A549 (cell line): ENCODE measurements around the gene CALN1. TPM values are rescaled to one million over a fixed set of nuclear protein-coding genes. Genes with fewer than 3 reads are reported as not detected.

Experiments used
- ATAC-seq, 2 experiments: fragments of 200-7000 bp in 1 of 2; fragments of >200 bp in 1 of 2; cut with Nextera tagmentation in 1 of 2; cut with Tn5 transposase in 1 of 2; 3 replicates each; pipeline versions ENCODE4 v1.8.0 to v1.9.1; 2018 to 2020; ENCODE audit warnings: mild to moderate bottlenecking in 1 of 2, moderate library complexity in 1 of 2
- CTCF ChIA-PET: fragments of 300-600 bp; sonication (Branson Sonifier 250); formaldehyde crosslinking; extraction: SDS; loops from one replicate; lab custom pipeline; 2021; ENCODE audit warnings: antibody characterized with exemption, inconsistent platforms; lab: Yijun Ruan, JAX
- POLR2A ChIA-PET: fragments of 350-600 bp; formaldehyde crosslinking; extraction: SDS; loops from one replicate; lab custom pipeline; 2021; ENCODE audit warnings: antibody characterized with exemption, inconsistent platforms; lab: Yijun Ruan, JAX
- DNase-seq, 2 experiments: peaks; one replicate each; pipeline versions ENCODE4 v3.0.0 to v3.0.0-alpha.2; 2011 to 2016; ENCODE audit warnings: low read depth in 1 of 2, low spot score in 1 of 2
- FAIRE-seq: peaks from 2 replicates; lab custom pipeline; 2011; peaks lifted over from hg19 to GRCh38; lab: Jason Lieb, UNC
- H3K27ac ChIP-seq, 2 experiments: fragments of >200 bp; sonication (Bioruptor Twin); formaldehyde crosslinking; 3 replicates each; pipeline ENCODE4 v1.5.1; 2016 to 2017
- H3K4me1 ChIP-seq: fragments of >200 bp; sonication (Bioruptor Twin); formaldehyde crosslinking; 3 replicates; pipeline ENCODE4 v1.6.1; 2016
- H3K4me2 ChIP-seq: fragments of >200 bp; sonication (Bioruptor Twin); formaldehyde crosslinking; 3 replicates; pipeline ENCODE4 v1.6.1; 2016
- H3K4me3 ChIP-seq: fragments of >200 bp; sonication (Bioruptor Twin); formaldehyde crosslinking; 3 replicates; pipeline ENCODE4 v1.5.1; 2016
- H3K9me3 ChIP-seq: fragments of >200 bp; sonication (Bioruptor Twin); formaldehyde crosslinking; 3 replicates; pipeline ENCODE4 v1.6.1; 2016
- BHLHE40 ChIP-seq: IDR thresholded peaks from 2 replicates; pipeline ENCODE4 v1.6.1; 2012; ENCODE audit warnings: low read depth, low read length, inconsistent platforms
- CBX8 ChIP-seq: fragments of 200-600 bp; sonication (generic); IDR thresholded peaks from 2 replicates; pipeline ENCODE4 v1.6.1; 2016
- CHD2 ChIP-seq: fragments of 150-350 bp; IDR thresholded peaks from 2 replicates; pipeline ENCODE4 v1.6.1; 2014; ENCODE audit warnings: low read length; ENCODE audit not compliant: partially characterized antibody
- EHF ChIP-seq: fragments of 250-450 bp; sonication (Bioruptor Pico); IDR thresholded peaks from 2 replicates; pipeline ENCODE4 v1.5.0; 2020; ENCODE audit warnings: mild to moderate bottlenecking
- EP300 ChIP-seq, 2 experiments: fragments of >200 bp; sonication (Bioruptor Twin); formaldehyde crosslinking; IDR thresholded peaks; 2 replicates in 1 of 2; 3 replicates in 1 of 2; pipeline ENCODE4 v1.6.1; 2016 to 2017
- FOSB ChIP-seq: fragments of 250-450 bp; sonication (Bioruptor Pico); IDR thresholded peaks from 2 replicates; pipeline ENCODE4 v1.5.0; 2020; ENCODE audit warnings: mild to moderate bottlenecking, moderate library complexity
- HEYL ChIP-seq: fragments of 250-450 bp; sonication (Bioruptor Pico); IDR thresholded peaks from 2 replicates; pipeline ENCODE4 v1.8.0; 2021; ENCODE audit warnings: mild to moderate bottlenecking, moderate library complexity
- HOXB5 ChIP-seq: fragments of 250-450 bp; sonication (Bioruptor Pico); IDR thresholded peaks from 2 replicates; pipeline ENCODE4 v1.5.0; 2020; ENCODE audit warnings: mild to moderate bottlenecking, moderate library complexity
- KDM1A ChIP-seq: fragments of 200-600 bp; sonication (generic); IDR thresholded peaks from 2 replicates; pipeline ENCODE4 v1.6.1; 2016; ENCODE audit warnings: low read depth, mild to moderate bottlenecking
- KDM5A ChIP-seq: fragments of 200-600 bp; sonication (generic); IDR thresholded peaks from 2 replicates; pipeline ENCODE4 v1.6.1; 2016; ENCODE audit warnings: antibody characterized with exemption, mild to moderate bottlenecking
- MAFK ChIP-seq: fragments of 450-650 bp; IDR thresholded peaks from 2 replicates; pipeline ENCODE4 v1.6.1; 2014; ENCODE audit not compliant: partially characterized antibody
- NR3C1 ChIP-seq: fragments of >200 bp; sonication (Bioruptor Twin); formaldehyde crosslinking; IDR thresholded peaks from 3 replicates; pipeline ENCODE4 v1.6.1; 2017
- POLR2A ChIP-seq: IDR thresholded peaks from 2 replicates; pipeline ENCODE4 v1.6.1; 2012; ENCODE audit warnings: mild to moderate bottlenecking, low read length
- RARB ChIP-seq: fragments of 250-450 bp; sonication (Bioruptor Pico); IDR thresholded peaks from 2 replicates; pipeline ENCODE4 v1.8.0; 2021; ENCODE audit warnings: mild to moderate bottlenecking, moderate library complexity
- RCOR1 ChIP-seq: fragments of 150-350 bp; IDR thresholded peaks from 2 replicates; pipeline ENCODE4 v1.6.1; 2014; ENCODE audit warnings: antibody characterized with exemption, low read length, low read depth
- RFX5 ChIP-seq: fragments of 450-650 bp; IDR thresholded peaks from 2 replicates; pipeline ENCODE4 v1.7.1; 2014; ENCODE audit warnings: antibody characterized with exemption, mild to moderate bottlenecking, moderate library complexity
- SMC3 ChIP-seq: fragments of >200 bp; sonication (Bioruptor Twin); formaldehyde crosslinking; IDR thresholded peaks from 3 replicates; pipeline ENCODE4 v1.6.1; 2018; ENCODE audit warnings: inconsistent platforms
- SREBF2 ChIP-seq: fragments of 450-650 bp; IDR thresholded peaks from 2 replicates; pipeline ENCODE4 v1.6.1; 2014; ENCODE audit warnings: mild to moderate bottlenecking, moderate library complexity
- TP53 ChIP-seq: fragments of 250-450 bp; sonication (Bioruptor Pico); IDR thresholded peaks from 2 replicates; pipeline ENCODE4 v1.5.0; 2021; ENCODE audit warnings: mild to moderate bottlenecking, moderate library complexity
- ZC3H11A ChIP-seq: fragments of 450-650 bp; IDR thresholded peaks from 2 replicates; pipeline ENCODE4 v1.6.1; 2014; ENCODE audit warnings: antibody characterized with exemption, mild to moderate bottlenecking
- ZFP36 ChIP-seq: fragments of 450-650 bp; IDR thresholded peaks from 2 replicates; pipeline ENCODE4 v1.6.1; 2014; ENCODE audit warnings: borderline replicate concordance; ENCODE audit not compliant: partially characterized antibody
- ZSCAN20 ChIP-seq: fragments of 250-450 bp; sonication (Bioruptor Pico); IDR thresholded peaks from 2 replicates; pipeline ENCODE4 v1.8.0; 2022; ENCODE audit warnings: mild to moderate bottlenecking, moderate library complexity
- WGBS: methylation state at CpG from one replicate; pipeline ENCODE4 v1.1.6; 2017; ENCODE audit errors: missing lambda C conversion rate; 5-methylcytosine and 5-hydroxymethylcytosine counted together
- polyA plus RNA-seq, 4 experiments: library from polyadenylated mRNA; depleted of rRNA in 3 of 4; stranded (reverse); fragments of >200 nt; fragmentation: RNase III in 1 of 4; extraction: RNeasy Plus Mini Kit Qiagen cat#74134 plus additional on column Dnase treatment in 1 of 4; gene quantifications; 2 replicates in 3 of 4; 3 replicates in 1 of 4; pipeline ENCODE4 v1.2.3, GENCODE V29; 2011 to 2017
- TF ChIP-seq, protein P1 (sequence below): IDR thresholded peaks from 2 replicates; pipeline ENCODE4 v1.6.1; 2012
- TF ChIP-seq, protein P2 (sequence below): fragments of 200-600 bp; sonication (generic); IDR thresholded peaks from 2 replicates; pipeline ENCODE4 v1.6.1; 2016; ENCODE audit warnings: antibody characterized with exemption, mild to moderate bottlenecking, moderate library complexity
- TF ChIP-seq, protein P3 (sequence below): fragments of 450-650 bp; IDR thresholded peaks from 2 replicates; pipeline ENCODE4 v1.6.1; 2014; ENCODE audit warnings: antibody characterized with exemption
- TF ChIP-seq, protein P4 (sequence below): IDR thresholded peaks from 2 replicates; pipeline ENCODE4 v1.6.1; 2012; ENCODE audit warnings: low read depth, borderline replicate concordance
- TF ChIP-seq, protein P5 (sequence below): fragments of 150-350 bp; IDR thresholded peaks from 2 replicates; pipeline ENCODE4 v1.6.1; 2014; ENCODE audit warnings: low read depth, mild to moderate bottlenecking, low read length
- TF ChIP-seq, protein P6 (sequence below): IDR thresholded peaks from 2 replicates; pipeline ENCODE4 v1.6.1; 2012
- TF ChIP-seq, protein P7 (sequence below): fragments of >200 bp; sonication (Bioruptor Twin); formaldehyde crosslinking; IDR thresholded peaks from 3 replicates; pipeline ENCODE4 v1.6.1; 2016

The CALN1 gene
- polyA plus RNA-seq, 2 of the 4 experiments (the other 2 are of a cell fraction), result not detected

DNA sequence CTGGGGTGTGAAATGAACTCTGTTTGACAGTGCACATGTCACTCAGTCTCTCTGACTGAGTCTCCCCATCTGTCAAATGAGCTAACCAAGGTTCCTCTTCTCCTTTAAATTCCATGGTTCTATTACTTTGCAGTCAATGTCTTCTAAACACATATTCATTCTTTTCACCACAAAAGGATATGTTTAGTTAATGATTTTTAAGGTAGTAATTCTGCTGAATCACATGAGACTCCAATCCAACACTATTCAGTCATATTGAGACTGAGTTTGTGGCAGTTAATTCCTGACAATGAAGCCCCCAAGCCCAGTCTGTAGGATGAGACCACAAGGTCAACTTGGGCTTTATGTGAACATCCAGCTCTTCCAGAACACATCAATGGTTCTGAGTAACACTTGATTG lies 85.3 kb downstream of the CALN1 start:
- ChIA-PET CTCF (no interaction called here), POLR2A (no interaction called here)
- Histone ChIP-seq H3K27ac (no peak overlapping the region), H3K4me1 (no peaks in the 10 kb centered on the region), H3K4me3 (no peak overlapping the region), H3K9me3 (no peaks in the 10 kb centered on the region), H3K4me2 (no peak overlapping the region)
- ATAC-seq (no peak), DNase-seq (no peak), FAIRE-seq (no peak)
- TF ChIP-seq ZFP36 (no peak), HEYL (CRISPR knock-in tag) (no peak), BHLHE40 (no peak), RARB (CRISPR knock-in tag) (no peak), POLR2A (no peak), ZSCAN20 (no peak), SREBF2 (no peak), KDM1A (no peak), FOSB (CRISPR knock-in tag) (no peak), SMC3 (no peak), CHD2 (no peak), ZC3H11A (no peak), NR3C1 (no peak), TP53 (CRISPR knock-in tag) (no peak)
- TF ChIP-seq, protein P1, sequence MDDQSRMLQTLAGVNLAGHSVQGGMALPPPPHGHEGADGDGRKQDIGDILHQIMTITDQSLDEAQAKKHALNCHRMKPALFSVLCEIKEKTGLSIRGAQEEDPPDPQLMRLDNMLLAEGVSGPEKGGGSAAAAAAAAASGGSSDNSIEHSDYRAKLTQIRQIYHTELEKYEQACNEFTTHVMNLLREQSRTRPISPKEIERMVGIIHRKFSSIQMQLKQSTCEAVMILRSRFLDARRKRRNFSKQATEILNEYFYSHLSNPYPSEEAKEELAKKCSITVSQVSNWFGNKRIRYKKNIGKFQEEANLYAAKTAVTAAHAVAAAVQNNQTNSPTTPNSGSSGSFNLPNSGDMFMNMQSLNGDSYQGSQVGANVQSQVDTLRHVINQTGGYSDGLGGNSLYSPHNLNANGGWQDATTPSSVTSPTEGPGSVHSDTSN, result no peak
- TF ChIP-seq, protein P2, sequence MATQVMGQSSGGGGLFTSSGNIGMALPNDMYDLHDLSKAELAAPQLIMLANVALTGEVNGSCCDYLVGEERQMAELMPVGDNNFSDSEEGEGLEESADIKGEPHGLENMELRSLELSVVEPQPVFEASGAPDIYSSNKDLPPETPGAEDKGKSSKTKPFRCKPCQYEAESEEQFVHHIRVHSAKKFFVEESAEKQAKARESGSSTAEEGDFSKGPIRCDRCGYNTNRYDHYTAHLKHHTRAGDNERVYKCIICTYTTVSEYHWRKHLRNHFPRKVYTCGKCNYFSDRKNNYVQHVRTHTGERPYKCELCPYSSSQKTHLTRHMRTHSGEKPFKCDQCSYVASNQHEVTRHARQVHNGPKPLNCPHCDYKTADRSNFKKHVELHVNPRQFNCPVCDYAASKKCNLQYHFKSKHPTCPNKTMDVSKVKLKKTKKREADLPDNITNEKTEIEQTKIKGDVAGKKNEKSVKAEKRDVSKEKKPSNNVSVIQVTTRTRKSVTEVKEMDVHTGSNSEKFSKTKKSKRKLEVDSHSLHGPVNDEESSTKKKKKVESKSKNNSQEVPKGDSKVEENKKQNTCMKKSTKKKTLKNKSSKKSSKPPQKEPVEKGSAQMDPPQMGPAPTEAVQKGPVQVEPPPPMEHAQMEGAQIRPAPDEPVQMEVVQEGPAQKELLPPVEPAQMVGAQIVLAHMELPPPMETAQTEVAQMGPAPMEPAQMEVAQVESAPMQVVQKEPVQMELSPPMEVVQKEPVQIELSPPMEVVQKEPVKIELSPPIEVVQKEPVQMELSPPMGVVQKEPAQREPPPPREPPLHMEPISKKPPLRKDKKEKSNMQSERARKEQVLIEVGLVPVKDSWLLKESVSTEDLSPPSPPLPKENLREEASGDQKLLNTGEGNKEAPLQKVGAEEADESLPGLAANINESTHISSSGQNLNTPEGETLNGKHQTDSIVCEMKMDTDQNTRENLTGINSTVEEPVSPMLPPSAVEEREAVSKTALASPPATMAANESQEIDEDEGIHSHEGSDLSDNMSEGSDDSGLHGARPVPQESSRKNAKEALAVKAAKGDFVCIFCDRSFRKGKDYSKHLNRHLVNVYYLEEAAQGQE, result no peak
- TF ChIP-seq, protein P3, sequence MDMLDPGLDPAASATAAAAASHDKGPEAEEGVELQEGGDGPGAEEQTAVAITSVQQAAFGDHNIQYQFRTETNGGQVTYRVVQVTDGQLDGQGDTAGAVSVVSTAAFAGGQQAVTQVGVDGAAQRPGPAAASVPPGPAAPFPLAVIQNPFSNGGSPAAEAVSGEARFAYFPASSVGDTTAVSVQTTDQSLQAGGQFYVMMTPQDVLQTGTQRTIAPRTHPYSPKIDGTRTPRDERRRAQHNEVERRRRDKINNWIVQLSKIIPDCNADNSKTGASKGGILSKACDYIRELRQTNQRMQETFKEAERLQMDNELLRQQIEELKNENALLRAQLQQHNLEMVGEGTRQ, result no peak
- TF ChIP-seq, protein P4, sequence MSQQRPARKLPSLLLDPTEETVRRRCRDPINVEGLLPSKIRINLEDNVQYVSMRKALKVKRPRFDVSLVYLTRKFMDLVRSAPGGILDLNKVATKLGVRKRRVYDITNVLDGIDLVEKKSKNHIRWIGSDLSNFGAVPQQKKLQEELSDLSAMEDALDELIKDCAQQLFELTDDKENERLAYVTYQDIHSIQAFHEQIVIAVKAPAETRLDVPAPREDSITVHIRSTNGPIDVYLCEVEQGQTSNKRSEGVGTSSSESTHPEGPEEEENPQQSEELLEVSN, result no peak

DNA sequence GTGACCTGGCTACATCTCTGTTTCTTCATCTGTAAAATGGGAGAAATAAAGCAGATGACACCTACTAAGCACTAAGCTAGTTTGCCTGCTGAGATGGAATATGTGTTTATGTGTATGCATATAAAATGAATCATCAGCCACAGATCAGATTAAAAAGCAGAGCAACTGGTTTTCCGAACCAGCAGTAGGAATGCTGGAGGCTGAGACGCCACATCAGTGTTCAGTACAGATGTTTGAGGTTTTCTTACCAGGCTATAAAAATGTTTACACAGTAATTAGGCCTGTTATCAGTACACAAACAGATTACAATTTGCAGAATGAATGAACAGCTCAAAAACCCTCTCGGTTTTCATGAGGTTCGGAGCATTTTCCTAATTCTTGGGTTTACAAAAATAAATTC lies 85.8 kb downstream of the CALN1 start:
- no peak for FAIRE-seq
- Histone ChIP-seq H3K4me2 (no peak overlapping the region), H3K4me3 (no peak overlapping the region), H3K27ac (no peak overlapping the region), H3K4me1 (no peaks in the 10 kb centered on the region), H3K9me3 (no peaks in the 10 kb centered on the region)
- no peak for TF ChIP-seq BHLHE40
- TF ChIP-seq RCOR1, result no peak
- DNase-seq, result no peak
- POLR2A ChIA-PET, result no interaction called here
- CTCF ChIA-PET, result no interaction called here
- ATAC-seq, result no peak
- 15% methylated on average over 4 of the region's 4 CpGs for WGBS

DNA sequence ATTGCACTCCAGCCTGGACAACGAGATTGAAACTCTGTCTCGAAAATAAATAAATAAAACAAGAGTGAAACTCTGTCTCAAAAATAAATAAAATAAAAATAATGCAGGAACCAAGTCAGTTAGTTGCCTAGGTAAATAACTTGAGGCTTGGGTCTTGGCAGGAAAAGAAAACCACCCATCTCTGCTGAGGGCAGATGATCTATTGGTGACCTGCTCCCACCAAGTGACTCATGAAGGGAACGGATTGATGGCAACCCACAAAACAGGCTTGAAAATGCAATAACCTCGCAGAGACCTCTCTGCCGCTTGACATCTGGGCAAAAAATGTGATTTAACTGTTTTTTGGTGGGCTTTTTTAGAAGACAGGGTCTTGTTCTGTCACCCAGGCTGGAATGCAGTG lies 86.6 kb downstream of the CALN1 start:
- 32% methylated on average over 5 of the region's 5 CpGs for WGBS
- no peak overlapping the region for H3K4me3 ChIP-seq
- ChIA-PET POLR2A (no interaction called here), CTCF (no interaction called here)
- no peak overlapping the region for H3K4me2 ChIP-seq
- no peaks in the 10 kb centered on the region for H3K4me1 ChIP-seq
- FAIRE-seq (no peak), DNase-seq (no peak), ATAC-seq (no peak)
- no peak overlapping the region for H3K27ac ChIP-seq
- no peaks in the 10 kb centered on the region for H3K9me3 ChIP-seq
- TF ChIP-seq RFX5 (no peak), SMC3 (no peak), HEYL (CRISPR knock-in tag) (no peak), CBX8 (no peak), ZSCAN20 (no peak), MAFK (no peak), NR3C1 (no peak), EHF (CRISPR knock-in tag) (no peak), EP300 (IDR thresholded peaks at IDR 0.05) (no peak), KDM5A (no peak), HOXB5 (no peak), POLR2A (no peak)
- TF ChIP-seq, protein P5, sequence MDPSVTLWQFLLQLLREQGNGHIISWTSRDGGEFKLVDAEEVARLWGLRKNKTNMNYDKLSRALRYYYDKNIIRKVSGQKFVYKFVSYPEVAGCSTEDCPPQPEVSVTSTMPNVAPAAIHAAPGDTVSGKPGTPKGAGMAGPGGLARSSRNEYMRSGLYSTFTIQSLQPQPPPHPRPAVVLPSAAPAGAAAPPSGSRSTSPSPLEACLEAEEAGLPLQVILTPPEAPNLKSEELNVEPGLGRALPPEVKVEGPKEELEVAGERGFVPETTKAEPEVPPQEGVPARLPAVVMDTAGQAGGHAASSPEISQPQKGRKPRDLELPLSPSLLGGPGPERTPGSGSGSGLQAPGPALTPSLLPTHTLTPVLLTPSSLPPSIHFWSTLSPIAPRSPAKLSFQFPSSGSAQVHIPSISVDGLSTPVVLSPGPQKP, result no peak
- TF ChIP-seq, protein P6, sequence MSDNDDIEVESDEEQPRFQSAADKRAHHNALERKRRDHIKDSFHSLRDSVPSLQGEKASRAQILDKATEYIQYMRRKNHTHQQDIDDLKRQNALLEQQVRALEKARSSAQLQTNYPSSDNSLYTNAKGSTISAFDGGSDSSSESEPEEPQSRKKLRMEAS, result no peak
- TF ChIP-seq, protein P7, sequence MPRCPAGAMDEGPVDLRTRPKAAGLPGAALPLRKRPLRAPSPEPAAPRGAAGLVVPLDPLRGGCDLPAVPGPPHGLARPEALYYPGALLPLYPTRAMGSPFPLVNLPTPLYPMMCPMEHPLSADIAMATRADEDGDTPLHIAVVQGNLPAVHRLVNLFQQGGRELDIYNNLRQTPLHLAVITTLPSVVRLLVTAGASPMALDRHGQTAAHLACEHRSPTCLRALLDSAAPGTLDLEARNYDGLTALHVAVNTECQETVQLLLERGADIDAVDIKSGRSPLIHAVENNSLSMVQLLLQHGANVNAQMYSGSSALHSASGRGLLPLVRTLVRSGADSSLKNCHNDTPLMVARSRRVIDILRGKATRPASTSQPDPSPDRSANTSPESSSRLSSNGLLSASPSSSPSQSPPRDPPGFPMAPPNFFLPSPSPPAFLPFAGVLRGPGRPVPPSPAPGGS, result no peak
